Left ventricle myocardium superior (tissue), 1 donor: Measurements from ENCODE around the gene RAB25. TPM values are rescaled to one million over a fixed set of nuclear protein-coding genes. Genes with fewer than 3 reads are reported as not detected.
"Not testable (repeated sequence)": the region's sequence is repeated elsewhere in the genome, so short reads cannot be mapped to it uniquely, and the experiment has no call there.

ENCODE experiments used
- ATAC-seq: fragments of 200-7000 bp; cut with Tn5 transposase; one replicate; pipeline ENCODE4 v1.9.1; 2020; ENCODE audit warnings: mild to moderate bottlenecking, moderate library complexity
- DNase-seq: peaks from one replicate; pipeline ENCODE4 v3.0.0-alpha.2; 2020
- intact Hi-C: fragments of 100-400 bp; cut with micrococcal nuclease; formaldehyde crosslinking; loops from one replicate; pipeline ENCODE4 v1.11.0; 2022
- total RNA-seq: library from RNA; stranded (reverse); fragmentation: NEBNext Ultra II Directional; extraction: Animal tissue kit (Norgen Biotek cat#: 25700); gene quantifications from one replicate; pipeline ENCODE4 v1.2.1, GENCODE V29; 2021
- donor health status: DM: no; HTN: yes; CAD: no; lungs with severe emphysema.

Gene RAB25
- total RNA-seq, 1 donor from 2014 or later: not detected

DNA sequence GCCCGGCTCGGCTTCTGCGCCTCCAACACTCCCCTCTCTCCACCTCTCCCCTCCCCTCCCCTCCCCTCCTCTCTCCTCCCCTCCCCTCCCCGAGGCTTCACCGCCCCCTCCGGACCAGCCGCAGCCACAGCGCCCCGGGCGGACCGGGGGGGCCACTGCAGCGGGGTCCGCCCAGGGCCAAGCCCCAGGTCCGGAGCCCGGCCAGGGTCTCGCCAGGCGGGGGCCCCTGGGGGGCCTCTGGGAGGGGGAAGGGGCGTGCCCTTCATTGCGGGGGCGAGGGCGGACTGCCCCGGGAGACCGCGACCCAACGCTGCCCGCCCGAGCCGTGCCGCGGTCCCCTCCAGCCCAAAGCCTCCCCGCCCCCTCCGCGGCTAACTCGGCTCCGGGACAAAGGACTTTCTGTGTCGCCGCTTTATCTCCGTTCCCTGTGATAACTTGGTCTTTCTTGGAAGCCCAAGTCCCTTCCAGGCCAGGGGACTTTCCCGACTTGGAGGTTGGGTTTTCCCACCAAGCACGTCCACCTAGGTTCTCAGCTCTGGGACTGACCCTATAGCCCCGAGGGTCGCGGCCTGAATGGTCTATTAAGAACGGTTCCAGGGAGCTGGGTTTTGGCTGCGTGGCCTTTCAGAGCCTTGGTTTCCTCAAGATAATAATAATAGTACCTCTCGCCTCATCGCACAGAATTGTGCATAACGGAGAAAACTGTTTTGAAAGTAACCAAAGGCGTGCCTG, 7.0 kb upstream of the RAB25 start, which contains the start of gene UBQLN4:
UBQLN4 (minus strand) TSS at position 31 of the 732 bp plus-strand sequence. CDS start 97 bp downstream, outside the sequence.
- peak; percentile 92 for DNase-seq
- peak; percentile 81 for ATAC-seq
- intact Hi-C loops: no loop called here

DNA sequence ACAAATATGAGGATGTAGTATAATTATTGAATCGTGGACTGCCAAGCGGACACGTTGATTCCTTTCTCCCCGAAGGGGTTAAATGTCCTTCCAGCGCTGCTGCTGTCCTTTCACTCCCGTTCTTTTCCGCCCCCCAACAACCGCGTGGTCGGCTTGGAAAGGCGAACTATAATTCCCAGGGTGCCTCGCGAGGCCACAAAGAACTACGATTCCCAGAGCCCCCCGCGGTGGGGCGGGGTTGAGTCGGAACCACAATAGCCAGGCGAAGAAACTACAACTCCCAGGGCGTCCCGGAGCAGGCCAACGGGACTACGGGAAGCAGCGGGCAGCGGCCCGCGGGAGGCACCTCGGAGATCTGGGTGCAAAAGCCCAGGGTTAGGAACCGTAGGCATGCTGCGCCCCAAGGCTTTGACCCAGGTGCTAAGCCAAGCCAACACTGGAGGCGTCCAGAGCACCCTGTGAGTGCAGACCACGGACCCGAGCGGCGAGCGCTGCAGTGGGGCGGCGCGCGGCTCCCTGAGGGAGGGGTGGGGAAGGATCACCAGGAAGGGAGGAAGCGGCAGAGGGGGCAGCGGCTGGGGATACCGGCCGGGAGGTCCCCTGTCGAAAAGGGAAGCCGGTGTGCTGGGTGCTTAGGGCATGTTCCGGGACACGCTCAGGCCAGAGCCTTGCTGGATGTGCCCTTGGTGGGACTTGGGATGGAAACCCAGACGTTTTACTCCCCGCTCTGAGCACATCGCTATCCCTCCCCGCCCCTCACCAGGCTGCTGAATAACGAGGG, 6.3 kb upstream of the RAB25 start, which contains the start of gene LAMTOR2:
LAMTOR2 (plus strand) TSS at position 283 of the 781 bp plus-strand sequence; CDS start at position 391, 108 bp downstream.
- DNase-seq: peak; percentile 99
- peak; percentile 89 for ATAC-seq
- intact Hi-C loops: no loop called here

DNA sequence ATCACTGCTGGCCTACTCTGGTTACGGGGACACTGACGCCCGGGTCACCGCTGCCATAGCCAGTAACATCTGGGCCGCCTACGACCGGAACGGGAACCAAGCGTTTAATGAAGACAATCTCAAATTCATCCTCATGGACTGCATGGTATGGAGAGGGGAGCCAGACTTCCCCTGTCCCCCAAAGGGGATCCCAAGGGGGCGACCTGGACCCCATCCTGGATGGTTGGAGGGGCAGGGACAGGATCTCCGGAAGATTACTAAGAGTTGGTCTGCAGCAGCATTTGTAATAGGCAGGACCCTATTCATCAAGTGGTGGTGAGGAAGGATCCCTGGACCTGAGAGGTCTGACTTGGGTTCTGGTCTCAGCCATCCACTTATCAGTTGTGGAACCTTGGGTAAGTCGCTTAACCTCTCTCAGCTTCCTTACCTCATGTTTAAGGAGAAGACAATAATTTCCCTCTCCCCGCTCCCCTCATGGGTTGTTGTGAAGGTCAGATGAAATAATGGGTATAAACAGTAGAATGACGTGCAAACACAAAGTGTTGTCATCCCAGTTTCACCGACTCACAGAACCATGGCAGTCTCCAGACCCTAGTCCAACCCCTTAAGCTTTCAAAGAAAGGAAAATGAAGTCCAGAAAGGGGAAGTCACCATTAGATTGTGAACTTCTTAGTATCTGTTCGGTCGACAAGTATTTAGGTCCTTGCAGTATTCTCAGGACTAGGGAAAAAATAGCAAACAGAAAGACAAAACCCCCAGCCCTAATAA, 5.5 kb upstream of the RAB25 start:
- intact Hi-C loops: no loop called here
- ATAC-seq (no peak), DNase-seq (no peak)

DNA sequence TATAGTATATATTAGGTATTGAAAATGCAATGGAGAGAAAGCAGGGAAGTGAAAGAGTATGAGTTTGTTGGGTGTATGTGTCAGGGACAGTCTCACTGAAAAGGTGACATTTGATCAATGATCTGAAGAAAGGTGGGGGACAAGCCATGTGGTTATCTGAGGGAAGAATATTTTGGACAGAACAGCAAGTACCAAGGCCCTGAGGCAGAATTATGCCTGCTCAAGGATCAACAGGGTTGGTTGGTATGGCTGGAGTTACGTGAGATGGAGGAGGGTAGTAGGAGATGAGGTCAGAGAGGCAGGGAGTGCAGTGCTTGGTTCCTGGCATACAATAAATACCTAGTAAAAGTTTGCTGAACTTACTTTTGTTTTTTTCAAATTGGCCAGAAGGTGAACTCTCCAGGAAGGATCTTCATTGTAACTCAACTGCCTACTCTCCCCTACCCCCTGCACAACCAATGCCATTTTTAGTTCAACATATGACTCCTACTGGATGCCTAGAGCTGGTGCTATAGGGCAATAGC, 4.6 kb upstream of the RAB25 start:
- ATAC-seq (no peak), DNase-seq (no peak)
- intact Hi-C loops: no loop called here

DNA sequence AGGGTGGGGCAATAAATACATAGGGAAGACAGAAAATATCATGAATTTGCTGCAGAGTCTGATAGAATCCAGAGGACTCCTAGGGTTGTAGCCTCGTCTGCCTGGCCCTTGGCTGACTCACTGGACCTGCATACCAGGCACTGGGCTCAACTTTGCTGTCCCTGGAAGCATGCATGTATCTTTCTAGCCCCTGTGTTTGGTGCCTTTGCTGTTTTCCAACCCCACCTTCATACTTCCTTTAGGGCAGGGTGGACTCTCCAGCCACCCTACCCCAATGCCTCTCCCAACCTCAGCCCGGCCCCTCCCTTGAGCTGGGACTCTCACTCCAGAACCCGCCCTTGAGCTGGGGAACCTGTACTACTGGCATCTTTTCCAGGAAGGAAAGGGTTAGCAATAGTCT, 1.2 kb downstream of the RAB25 start:
- intact Hi-C loops: no loop called here
- ATAC-seq: no peak
- DNase-seq: no peak

DNA sequence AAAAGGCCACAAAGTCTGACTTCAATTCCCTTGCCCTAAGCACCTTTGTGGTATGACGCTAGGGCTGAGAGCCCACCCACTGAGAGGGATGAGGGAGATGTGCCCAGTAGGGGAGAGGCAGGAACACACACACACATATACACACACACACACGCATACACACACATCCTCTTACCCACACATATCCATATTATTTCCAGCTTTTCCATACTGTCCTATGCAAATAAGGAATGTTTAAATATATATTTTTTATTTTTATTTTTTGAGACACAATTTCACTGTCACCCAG, 3.0 kb downstream of the RAB25 start:
- intact Hi-C loops: no loop called here
- ATAC-seq (no peak), DNase-seq (no peak)

DNA sequence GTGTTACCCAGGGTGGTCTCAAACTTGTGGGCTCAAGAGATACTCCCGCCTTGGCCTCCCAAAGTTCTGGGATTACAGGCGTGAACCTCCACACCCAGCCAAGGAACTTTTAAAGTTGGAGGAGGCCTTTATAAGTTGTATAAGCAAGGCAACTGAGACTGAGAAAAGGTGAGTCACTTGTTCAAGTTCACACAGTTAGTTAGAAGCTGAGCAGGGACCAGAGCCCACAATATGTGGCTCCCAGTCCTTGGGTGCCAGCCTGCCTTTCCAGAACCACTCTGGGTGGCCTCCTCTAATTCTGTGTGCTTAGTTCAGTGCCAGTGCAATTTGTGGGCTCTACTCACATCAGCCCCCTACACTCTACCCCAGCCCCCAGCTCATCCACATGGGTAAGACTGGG, 3.7 kb downstream of the RAB25 start:
- intact Hi-C loops: no loop called here
- DNase-seq (no peak), ATAC-seq (no peak)

DNA sequence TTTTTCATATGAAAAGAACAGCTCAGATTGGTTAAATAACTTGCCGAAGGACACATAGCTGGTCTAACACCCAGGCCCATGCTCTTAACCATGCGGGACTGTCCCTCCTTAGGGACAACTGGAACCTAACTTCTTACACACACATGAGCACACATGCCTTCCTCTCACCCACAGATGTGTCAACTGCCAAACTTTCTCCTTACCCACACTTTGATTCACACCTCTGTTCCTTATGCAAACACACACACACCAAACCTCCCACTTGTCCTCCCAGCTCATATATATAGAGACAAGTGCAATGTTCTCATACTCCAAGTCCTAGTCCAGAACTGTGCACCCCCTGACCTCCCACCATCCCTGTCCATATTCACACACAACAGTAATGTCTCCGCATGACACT, 4.3 kb downstream of the RAB25 start:
- ATAC-seq (no peak), DNase-seq (no peak)
- intact Hi-C loops: no loop called here

DNA sequence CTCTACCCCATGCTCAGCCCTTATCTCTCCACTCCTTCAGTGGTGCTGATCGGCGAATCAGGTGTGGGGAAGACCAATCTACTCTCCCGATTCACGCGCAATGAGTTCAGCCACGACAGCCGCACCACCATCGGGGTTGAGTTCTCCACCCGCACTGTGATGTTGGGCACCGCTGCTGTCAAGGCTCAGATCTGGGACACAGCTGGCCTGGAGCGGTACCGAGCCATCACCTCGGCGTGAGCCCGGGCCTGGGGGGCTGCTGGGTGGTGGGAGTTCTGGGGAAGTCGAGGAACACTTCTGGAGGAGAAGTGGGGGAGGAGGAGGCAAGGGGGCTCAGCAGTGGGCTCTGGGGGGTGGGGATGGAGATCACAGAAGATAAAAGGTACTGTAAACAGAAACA, 4.9 kb downstream of the RAB25 start:
- intact Hi-C loops: no loop called here

DNA sequence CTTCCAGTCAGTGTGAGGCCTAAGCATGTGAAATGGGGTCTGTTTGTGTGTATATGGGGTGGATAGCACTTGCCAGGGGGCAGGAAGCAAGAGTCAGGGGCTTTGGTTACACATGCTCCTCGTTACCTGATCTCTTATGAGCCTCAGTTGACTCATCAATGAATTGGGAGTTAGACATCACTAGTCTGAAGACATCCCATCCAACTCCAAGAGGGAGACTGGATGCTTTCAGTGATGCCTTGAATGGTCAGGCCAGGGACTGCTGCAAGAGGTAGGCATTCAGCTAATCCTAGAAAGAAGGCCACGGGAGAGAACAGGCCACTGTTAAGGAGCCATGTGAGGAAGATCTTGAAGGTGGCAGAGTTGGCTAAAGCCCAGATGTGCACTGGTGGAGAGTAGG, 6.3 kb downstream of the RAB25 start:
- intact Hi-C loops: no loop called here
- no peak for DNase-seq
- no peak for ATAC-seq

More for the DNA sequence above, 4.9 kb downstream of the RAB25 start:
- no peak for ATAC-seq
- no peak for DNase-seq

DNA sequence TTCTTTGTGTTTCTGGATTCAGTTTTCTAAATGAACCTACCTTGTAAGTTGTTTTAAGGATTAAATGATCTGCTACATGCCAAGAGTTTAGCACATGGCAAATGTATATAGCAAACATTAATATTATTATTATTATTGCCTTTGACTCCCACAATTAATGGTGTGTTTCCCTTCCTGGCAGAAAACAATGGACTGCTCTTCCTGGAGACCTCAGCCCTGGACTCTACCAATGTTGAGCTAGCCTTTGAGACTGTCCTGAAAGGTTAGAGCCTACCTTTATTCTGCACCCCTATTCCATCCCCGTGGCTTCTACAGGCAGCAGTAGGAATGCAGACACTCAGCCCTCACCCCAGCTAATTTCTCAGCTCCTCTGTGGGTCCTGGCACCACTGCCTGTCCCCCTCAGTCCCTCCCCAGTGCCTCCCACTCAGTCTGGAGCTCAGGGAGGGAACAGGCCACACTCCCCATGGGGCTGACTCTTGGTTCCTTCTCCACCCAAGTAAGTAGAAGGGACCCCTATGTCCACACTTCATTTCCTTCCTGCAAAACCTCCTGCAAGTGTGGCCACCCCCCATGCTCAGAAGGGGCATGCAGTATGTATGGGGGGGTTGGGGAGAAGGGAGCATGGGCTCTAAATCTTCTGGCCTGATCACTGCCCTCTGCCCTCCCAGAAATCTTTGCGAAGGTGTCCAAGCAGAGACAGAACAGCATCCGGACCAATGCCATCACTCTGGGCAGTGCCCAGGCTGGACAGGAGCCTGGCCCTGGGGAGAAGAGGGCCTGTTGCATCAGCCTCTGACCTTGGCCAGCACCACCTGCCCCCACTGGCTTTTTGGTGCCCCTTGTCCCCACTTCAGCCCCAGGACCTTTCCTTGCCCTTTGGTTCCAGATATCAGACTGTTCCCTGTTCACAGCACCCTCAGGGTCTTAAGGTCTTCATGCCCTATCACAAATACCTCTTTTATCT, 8.8 kb downstream of the RAB25 start:
- ATAC-seq (peak; percentile 20), DNase-seq (no peak)
- intact Hi-C loops: no loop called here

DNA sequence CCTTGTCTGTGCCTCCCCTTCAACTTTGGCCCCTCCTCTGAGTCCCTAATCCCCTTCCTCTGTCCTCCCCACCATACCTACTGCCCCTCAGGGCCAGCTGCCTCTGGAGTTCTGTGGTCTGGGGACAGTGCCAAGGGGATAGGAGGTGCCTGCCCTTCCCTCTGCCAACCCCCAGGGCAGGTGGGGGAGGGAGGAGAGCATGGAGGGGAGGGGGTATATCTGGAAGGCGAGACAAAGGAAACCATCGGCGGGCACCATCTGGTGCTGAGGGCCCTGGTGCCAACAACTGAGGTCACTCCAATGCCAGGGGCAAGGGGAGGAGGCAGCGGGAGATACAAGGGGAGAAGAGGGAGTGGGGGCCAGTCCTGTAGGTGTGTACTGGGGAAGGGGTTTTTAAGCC, 9.6 kb downstream of the RAB25 start:
- intact Hi-C loops: no loop called here
- DNase-seq (no peak), ATAC-seq (peak; percentile 26)

DNA sequence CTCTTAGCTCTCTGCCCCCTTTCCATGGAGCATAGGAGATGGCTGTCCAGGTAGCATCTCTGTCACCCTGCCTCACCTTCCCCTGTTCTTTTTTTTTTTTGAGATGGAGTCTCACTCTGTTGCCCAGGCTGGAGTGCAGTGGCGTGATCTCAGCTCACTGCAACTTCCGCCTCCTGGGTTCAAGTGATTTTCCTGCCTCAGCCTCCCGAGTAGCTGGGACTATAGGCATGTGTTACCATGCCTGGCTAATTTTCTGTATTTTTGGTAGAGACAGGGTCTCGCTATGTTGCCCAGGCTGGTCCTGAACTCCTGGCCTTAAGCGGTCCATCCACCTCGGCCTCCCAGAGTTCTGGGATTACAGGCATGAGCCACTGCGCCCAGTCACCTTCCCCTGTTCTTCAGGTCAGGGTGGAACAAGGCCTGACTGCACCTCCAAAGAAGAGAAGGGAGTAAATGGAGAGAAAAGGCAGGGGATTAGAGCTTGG, 10.4 kb downstream of the RAB25 start:
- intact Hi-C loops, ATAC-seq, DNase-seq: not testable (repeated sequence)

DNA sequence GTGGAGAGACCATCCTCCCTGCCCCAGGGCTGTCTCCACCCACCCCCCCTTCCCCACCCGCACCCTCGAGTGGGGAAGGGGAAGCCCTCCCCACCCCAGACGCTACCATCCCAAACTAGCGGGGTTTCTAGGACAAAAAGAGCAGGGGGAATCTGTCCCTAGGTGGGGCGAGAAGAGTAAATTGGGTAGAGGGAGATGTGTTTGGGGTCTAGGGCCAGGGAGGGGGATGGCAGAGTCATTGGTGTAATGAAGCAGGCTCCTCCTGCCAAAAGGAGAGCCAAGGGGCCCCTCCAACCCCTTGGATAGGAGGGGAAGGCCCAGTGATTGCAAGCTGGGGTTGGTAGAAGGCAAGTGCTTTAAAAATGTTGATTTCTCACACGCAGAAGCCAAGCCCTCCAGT, 11.3 kb downstream of the RAB25 start:
- intact Hi-C loops: no loop called here
- DNase-seq (no peak), ATAC-seq (no peak)

DNA sequence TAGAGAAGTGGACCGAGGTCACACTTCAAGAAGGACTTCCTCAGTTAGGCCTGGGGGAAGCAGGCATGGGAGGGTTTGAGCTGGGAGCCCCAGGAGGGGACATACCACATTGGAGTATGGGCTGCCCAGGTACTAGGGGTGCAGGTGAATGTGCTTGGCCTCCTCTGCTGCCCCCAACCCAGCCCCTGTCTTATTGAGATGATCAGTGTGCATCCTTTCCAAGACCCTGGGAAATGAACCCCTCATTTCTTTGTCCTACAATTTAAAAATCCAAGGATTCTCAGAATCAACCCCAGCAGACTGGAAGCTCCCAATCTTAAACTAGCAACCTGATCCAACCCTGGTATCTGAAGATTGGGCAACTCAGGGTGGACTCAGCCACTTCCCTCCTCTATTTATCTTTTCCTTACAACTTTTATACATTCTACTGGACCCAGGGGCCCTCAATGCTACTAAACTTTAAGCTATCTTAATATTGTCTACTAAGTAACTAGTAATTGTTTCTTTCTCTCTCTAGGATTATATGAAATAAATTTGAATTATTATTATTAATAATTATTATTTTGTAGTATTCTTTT, 12.2 kb downstream of the RAB25 start:
- ATAC-seq: no peak

DNA sequence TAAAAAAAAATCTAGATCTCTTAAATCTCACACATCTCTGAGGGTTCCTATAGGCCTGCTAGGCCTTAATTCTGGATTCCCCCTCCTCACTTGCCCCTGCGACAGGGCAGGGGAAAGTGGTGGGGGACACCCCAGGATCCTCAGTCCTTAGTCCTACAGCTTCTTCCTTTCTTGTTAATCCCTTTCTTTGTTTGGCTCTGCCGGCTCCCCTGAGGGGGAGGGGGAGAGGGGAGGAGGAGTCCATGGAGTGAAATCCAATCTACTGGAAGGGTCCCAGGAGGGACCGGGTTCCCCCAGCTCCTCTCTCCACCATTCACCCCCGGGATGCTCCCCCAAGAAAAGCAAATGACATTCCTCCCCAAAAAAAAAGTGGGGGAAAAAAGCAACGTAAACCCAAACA, 12.8 kb downstream of the RAB25 start:
- DNase-seq: no peak

More for the DNA sequence above, 12.2 kb downstream of the RAB25 start:
- intact Hi-C loops: no loop called here
- no peak for DNase-seq

DNA sequence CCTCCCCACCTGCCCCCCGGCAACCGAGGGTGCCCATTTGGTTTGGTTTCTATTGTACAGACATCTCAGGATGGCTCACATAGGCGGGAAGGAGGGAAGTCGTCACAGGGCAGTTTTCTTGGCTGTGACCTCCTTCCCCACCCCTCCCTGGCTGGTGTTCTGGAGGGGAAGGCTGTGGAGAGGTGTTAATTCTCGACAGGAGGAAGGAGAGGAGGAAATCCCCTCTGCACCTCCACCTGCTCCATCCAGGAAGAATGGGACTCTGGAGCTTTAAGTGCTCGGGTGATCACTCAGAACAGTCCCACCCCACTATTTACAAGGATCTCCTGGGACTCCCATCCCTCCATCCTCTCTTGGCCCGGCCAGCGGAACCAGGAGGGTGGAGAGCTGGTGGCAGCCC, 13.7 kb downstream of the RAB25 start:
- ATAC-seq: no peak
- intact Hi-C loops: no loop called here
- DNase-seq: no peak

More for the DNA sequence above, 12.8 kb downstream of the RAB25 start:
- intact Hi-C loops: no loop called here
- no peak for ATAC-seq

DNA sequence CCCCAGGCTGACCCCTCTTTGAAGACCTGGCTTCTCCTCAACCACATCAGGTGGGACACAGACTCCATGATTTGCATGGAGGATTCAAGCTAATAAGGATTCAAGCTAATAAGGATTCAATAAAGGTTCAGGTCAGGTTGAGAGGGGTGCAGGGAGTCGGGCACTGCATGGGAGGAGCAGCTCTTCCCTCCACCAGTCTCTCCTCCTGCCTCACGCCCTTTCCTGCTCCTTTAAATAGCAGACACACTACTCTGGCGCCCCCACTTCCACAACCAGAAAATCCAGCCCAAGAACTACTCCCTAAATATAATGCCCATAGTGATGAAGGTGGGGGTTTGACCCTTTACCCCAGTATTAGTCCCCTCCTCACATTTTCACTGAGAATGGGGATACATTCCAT, 14.2 kb downstream of the RAB25 start:
- intact Hi-C loops: no loop called here
- no peak for DNase-seq
- peak; percentile 11 for ATAC-seq
